ENCODE results near the gene HOOK2.

- TF ChIP-seq POLR2A (IDR thresholded peaks at IDR 0.05; ENCODE audit: low read length) (no peak), GATA1 (IDR thresholded peaks at IDR 0.05; ENCODE audit: low read depth, low read length) (no peak)
Measured at GRCh38 chr19:12815088-12815487, 39.7 kb upstream of the HOOK2 start.
